Neural cell (in vitro differentiated cells): ENCODE measurements around the gene CACNA1C.

Experiments
- CTCF ChIP-seq: fragments of 450-650 bp; IDR thresholded peaks from 2 replicates; pipeline ENCODE4 v1.5.1; 2014; ENCODE audit warnings: antibody characterized with exemption, mild to moderate bottlenecking, moderate library complexity; ENCODE audit not compliant: poor library complexity, severe bottlenecking
- EZH2 ChIP-seq: fragments of 200-600, 300-800 bp; shearing (Covaris generic), sonication (generic); IDR thresholded peaks from 2 replicates; pipeline ENCODE4 v1.6.1; 2014; ENCODE audit warnings: antibody characterized with exemption, low read length, borderline replicate concordance, mild to moderate bottlenecking; ENCODE audit not compliant: insufficient read depth, poor library complexity, severe bottlenecking
- POLR2AphosphoS5 ChIP-seq: IDR thresholded peaks from 2 replicates; pipeline ENCODE4 v1.6.1; 2012
- SMC3 ChIP-seq: fragments of 450-650 bp; conservative IDR thresholded peaks from 2 replicates; pipeline ENCODE4 v1.6.1; 2014; ENCODE audit warnings: antibody characterized with exemption, mild to moderate bottlenecking, moderate library complexity; ENCODE audit not compliant: poor library complexity
- TAF1 ChIP-seq: IDR thresholded peaks from 2 replicates; pipeline ENCODE4 v1.6.1; 2012; ENCODE audit warnings: low read depth
- TF ChIP-seq, protein P1 (sequence below): IDR thresholded peaks from 2 replicates; pipeline ENCODE4 v1.6.1; 2012; ENCODE audit warnings: borderline replicate concordance

GRCh38 chr12:2306735-2307134 lies 253.9 kb downstream of the CACNA1C start:
- TF ChIP-seq EZH2 (no peak), CTCF (no peak), POLR2AphosphoS5 (no peak), TAF1 (no peak), SMC3 (no peak)
- TF ChIP-seq, protein P1, sequence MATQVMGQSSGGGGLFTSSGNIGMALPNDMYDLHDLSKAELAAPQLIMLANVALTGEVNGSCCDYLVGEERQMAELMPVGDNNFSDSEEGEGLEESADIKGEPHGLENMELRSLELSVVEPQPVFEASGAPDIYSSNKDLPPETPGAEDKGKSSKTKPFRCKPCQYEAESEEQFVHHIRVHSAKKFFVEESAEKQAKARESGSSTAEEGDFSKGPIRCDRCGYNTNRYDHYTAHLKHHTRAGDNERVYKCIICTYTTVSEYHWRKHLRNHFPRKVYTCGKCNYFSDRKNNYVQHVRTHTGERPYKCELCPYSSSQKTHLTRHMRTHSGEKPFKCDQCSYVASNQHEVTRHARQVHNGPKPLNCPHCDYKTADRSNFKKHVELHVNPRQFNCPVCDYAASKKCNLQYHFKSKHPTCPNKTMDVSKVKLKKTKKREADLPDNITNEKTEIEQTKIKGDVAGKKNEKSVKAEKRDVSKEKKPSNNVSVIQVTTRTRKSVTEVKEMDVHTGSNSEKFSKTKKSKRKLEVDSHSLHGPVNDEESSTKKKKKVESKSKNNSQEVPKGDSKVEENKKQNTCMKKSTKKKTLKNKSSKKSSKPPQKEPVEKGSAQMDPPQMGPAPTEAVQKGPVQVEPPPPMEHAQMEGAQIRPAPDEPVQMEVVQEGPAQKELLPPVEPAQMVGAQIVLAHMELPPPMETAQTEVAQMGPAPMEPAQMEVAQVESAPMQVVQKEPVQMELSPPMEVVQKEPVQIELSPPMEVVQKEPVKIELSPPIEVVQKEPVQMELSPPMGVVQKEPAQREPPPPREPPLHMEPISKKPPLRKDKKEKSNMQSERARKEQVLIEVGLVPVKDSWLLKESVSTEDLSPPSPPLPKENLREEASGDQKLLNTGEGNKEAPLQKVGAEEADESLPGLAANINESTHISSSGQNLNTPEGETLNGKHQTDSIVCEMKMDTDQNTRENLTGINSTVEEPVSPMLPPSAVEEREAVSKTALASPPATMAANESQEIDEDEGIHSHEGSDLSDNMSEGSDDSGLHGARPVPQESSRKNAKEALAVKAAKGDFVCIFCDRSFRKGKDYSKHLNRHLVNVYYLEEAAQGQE: no peak
